Measurements from ENCODE around the gene MYADML2. TPM values are rescaled to one million over a fixed set of nuclear protein-coding genes. Genes with fewer than 3 reads are reported as not detected.

Gene MYADML2
- total RNA-seq, 2 experiments from 2014 or later, result not detected

GRCh38 chr17:81907219-81908145 lies 39.6 kb downstream of the MYADML2 start:
- H3K9me3 Mint-ChIP-seq (ENCODE audit: insufficient read depth), result no peaks in the 10 kb centered on the region
- ChIA-PET POLR2A (interaction anchor here (1.0 to 1.2 kb wide), 2 partner anchors 10 to 12 kb away, joined by 3 read pairs; no protein-coding TSS in a partner anchor), CTCF (no interaction called here)

DNA sequence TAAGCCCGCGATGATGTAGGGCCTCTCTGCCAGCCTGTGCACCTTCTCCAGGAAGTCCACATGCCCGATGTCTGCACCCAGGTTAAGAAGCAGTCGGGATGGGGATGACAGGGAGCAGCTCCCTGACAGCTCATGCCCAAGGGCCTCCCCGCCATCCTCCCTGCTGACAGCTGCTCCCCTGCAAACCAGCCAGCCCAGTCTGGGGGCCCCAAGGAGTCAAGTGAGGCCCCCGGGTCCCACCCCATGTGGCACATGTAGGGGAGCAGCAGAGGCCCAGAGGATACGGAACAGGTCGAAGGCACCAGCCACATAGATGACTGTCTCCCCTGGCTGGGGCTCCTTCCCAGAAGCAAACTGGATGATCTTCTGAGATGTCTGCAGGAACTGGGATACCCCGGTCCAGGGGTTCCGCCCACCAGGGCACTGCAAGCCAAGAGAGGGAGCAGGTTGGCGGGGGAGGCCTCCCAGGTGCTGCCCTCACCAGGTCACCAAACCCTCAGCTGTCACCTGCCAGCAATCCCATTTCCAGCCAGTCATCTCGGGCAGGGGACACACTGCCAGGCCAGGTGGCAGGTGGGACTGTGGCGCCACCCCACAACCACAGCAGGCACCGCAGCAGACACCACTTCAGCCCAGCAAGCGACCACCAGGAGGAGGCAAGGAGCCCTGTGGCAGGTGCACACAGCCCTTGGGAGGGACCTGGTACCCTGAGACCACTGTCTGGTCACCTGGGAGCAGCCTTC lies 40.4 kb downstream of the MYADML2 start:
- peaks cover 8% of the 10 kb centered on the region for H3K4me1 Mint-ChIP-seq (ENCODE audit: low read depth)
- H3K9me3 Mint-ChIP-seq (ENCODE audit: insufficient read depth), result no peaks in the 10 kb centered on the region
- peaks cover 10% of the 10 kb centered on the region for H3K36me3 Mint-ChIP-seq (ENCODE audit: low read depth)
- no peaks in the 10 kb centered on the region for H3K27me3 Mint-ChIP-seq (ENCODE audit: low read depth)
- ATAC-seq, result no peak
- H3K27ac Mint-ChIP-seq, result no peak overlapping the region
- CTCF ChIA-PET, result no interaction called here
- DNase-seq, result no peak
- POLR2A ChIA-PET, result no interaction called here
- no peak overlapping the region for H3K4me3 Mint-ChIP-seq

More at GRCh38 chr17:81907219-81908145, 39.6 kb downstream of the MYADML2 start:
- ATAC-seq (no peak), DNase-seq (no peak)
- H3K4me3 Mint-ChIP-seq, result no peak overlapping the region
- no peak overlapping the region for H3K27ac Mint-ChIP-seq
- peaks cover 11% of the 10 kb centered on the region for H3K4me1 Mint-ChIP-seq (ENCODE audit: low read depth)
- H3K36me3 Mint-ChIP-seq (ENCODE audit: low read depth), result peaks cover 15% of the 10 kb centered on the region
- H3K27me3 Mint-ChIP-seq (ENCODE audit: low read depth), result no peaks in the 10 kb centered on the region

DNA sequence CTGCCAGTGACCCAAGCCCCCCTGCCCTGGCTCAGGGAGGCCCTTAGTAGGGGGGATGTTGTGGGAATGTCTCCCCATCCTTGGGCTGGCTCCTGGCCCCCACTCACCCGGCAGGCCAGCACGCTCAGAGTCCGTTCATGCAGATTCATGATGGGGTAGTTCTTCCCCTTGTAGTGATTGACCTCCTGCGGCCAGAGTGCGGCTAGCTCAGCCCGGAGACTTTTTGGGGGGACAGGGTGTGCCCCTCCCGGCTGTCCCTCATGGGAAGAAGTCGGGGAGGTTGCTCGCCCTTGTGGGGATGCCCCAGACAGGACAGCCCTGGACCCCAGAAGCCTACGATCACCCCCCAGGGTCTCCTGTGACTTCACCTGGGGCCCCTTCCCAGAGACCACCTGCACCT lies 41.0 kb downstream of the MYADML2 start:
- Mint-ChIP-seq H3K36me3 (ENCODE audit: low read depth) (peaks cover 12% of the 10 kb centered on the region), H3K27ac (no peak overlapping the region), H3K4me3 (no peak overlapping the region), H3K27me3 (ENCODE audit: low read depth) (peaks cover 5% of the 10 kb centered on the region), H3K9me3 (ENCODE audit: insufficient read depth) (no peaks in the 10 kb centered on the region), H3K4me1 (ENCODE audit: low read depth) (peaks cover 5% of the 10 kb centered on the region)
- DNase-seq (no peak), ATAC-seq (no peak)
- POLR2A ChIA-PET, result no interaction called here
- CTCF ChIA-PET, result no interaction called here

DNA sequence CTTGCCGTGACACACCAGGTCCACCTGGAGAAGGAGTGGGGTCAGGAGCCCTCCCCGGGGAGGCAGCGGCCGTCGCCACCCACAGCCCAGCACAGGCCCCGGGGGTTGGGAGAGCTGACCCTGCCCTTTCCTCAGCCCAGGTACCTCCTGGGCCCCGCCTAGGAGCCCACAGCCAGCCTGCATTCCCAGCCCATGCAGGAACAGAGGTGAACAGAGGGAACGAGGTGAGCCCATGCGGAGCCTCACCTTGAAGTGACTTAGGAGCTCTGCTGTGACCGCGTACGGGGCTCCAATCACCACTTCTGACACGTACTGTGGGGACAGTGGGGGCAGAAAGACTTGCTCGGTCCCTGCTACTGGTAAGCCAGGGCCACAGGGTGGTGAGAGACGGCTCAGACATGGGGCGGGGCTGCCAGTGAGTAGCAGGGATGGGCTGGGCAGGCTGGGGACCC lies 41.6 kb downstream of the MYADML2 start:
- no peaks in the 10 kb centered on the region for H3K9me3 Mint-ChIP-seq (ENCODE audit: insufficient read depth)
- H3K27ac Mint-ChIP-seq, result no peak overlapping the region
- H3K27me3 Mint-ChIP-seq (ENCODE audit: low read depth), result peaks cover 8% of the 10 kb centered on the region
- H3K4me3 Mint-ChIP-seq, result no peak overlapping the region
- ATAC-seq (no peak), DNase-seq (no peak)
- H3K36me3 Mint-ChIP-seq (ENCODE audit: low read depth), result peaks cover 15% of the 10 kb centered on the region
- ChIA-PET CTCF (no interaction called here), POLR2A (no interaction called here)
- peaks cover 5% of the 10 kb centered on the region for H3K4me1 Mint-ChIP-seq (ENCODE audit: low read depth)

DNA sequence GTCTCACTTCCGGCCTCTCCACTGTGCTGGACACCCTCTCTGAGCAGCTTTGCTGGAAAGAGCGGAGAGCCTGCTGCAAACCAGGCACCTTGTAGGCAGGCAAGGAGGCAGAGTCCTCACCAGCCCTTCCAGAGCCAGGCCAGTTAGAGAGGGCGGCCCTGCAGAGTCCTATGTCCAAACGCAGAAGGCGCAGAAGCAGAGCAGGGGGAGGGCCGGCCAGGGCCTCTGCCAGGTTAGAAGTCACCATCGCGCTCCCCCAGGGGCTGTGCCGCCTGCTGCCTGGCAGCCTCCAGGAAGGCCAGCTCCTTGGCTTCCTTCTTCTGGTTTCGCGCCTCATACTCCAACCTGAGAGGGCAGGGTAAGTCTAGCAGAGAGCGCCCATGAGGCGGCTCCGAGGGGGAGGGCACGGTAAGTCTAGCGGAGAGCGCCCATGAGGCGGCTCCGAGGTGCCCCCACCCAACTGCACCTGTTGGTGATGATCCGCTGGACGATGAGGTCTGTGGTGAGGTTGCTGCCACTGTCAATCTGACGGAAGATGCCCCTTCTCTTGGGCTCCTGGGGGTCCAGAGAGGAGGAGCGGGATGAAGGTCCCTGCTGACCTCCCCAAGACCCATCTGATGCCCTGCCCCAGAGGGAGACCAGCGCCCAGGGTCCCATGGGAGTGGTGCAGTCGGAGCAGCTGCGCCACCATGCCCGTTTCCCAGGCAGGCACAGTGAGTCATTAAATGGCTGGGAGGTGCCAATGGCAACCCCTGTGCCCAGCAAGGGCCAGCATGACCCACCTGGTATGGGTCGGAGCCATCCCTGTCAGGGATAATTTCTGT lies 42.2 kb downstream of the MYADML2 start:
- H3K36me3 Mint-ChIP-seq (ENCODE audit: low read depth), result peaks cover 21% of the 10 kb centered on the region
- H3K9me3 Mint-ChIP-seq (ENCODE audit: insufficient read depth), result no peaks in the 10 kb centered on the region
- H3K27ac Mint-ChIP-seq, result no peak overlapping the region
- ChIA-PET CTCF (no interaction called here), POLR2A (no interaction called here)
- ATAC-seq, result no peak
- no peak overlapping the region for H3K4me3 Mint-ChIP-seq
- DNase-seq, result no peak
- H3K4me1 Mint-ChIP-seq (ENCODE audit: low read depth), result peaks cover 2% of the 10 kb centered on the region
- H3K27me3 Mint-ChIP-seq (ENCODE audit: low read depth), result peaks cover 8% of the 10 kb centered on the region

GRCh38 chr17:81903896-81904599 lies 43.0 kb downstream of the MYADML2 start:
- Mint-ChIP-seq H3K4me3 (no peak overlapping the region), H3K9me3 (ENCODE audit: insufficient read depth) (no peaks in the 10 kb centered on the region), H3K27me3 (ENCODE audit: low read depth) (peaks cover 8% of the 10 kb centered on the region), H3K36me3 (ENCODE audit: low read depth) (peaks cover 19% of the 10 kb centered on the region), H3K27ac (no peak overlapping the region), H3K4me1 (ENCODE audit: low read depth) (no peaks in the 10 kb centered on the region)
- POLR2A ChIA-PET, result no interaction called here
- CTCF ChIA-PET, result no interaction called here
- no peak for DNase-seq
- ATAC-seq, result no peak

GRCh38 chr17:81903415-81903831 lies 43.6 kb downstream of the MYADML2 start:
- no peaks in the 10 kb centered on the region for H3K9me3 Mint-ChIP-seq (ENCODE audit: insufficient read depth)
- ChIA-PET CTCF (no interaction called here), POLR2A (no interaction called here)

DNA sequence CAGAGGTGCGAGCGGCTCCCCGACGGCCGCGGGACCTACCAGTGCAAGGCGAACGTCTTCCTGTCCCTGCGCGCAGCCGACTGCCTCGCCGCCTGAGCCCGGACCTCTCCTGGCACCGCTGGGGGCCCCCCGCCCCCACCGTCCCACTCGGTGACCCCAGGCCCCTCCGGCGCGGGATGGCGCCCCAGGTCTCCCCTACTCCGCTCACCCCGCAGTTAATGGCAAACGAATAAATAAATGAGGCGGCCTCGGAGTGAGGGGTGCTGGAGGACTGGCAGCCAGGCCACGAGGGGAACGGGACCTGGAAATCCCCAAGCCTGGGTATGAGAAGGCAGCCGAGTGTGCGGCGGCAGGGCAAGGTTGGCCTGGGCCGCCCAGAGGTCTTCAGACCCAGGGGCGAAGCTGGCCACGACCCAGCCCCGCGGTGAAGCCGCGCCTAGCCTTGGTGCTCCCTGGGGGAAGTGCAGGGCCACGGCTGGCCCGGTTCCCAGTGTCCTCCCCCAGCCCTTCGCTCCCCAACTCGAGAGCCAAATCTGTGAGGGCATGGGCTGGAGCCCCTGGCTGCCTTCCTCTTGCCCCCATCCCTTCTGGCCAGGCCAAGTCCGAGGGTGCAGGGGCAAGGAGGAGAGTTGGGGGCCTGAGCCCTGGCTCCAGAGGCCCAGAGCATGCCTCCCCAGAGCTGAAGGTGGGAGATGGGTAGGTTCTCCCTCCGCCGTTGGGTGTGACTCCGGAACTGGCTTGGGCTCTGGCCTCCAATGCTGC lies 44.2 kb downstream of the MYADML2 start:
- ChIA-PET CTCF (no interaction called here), POLR2A (no interaction called here)
- H3K4me1 Mint-ChIP-seq (ENCODE audit: low read depth), result no peaks in the 10 kb centered on the region
- ATAC-seq, result peak; percentile 47
- no peak for DNase-seq
- no peak overlapping the region for H3K27ac Mint-ChIP-seq
- H3K27me3 Mint-ChIP-seq (ENCODE audit: low read depth), result peaks cover 8% of the 10 kb centered on the region
- H3K36me3 Mint-ChIP-seq (ENCODE audit: low read depth), result peaks cover 17% of the 10 kb centered on the region
- H3K4me3 Mint-ChIP-seq, result no peak overlapping the region
- H3K9me3 Mint-ChIP-seq (ENCODE audit: insufficient read depth), result no peaks in the 10 kb centered on the region

More at GRCh38 chr17:81903415-81903831, 43.6 kb downstream of the MYADML2 start:
- ATAC-seq (no peak), DNase-seq (no peak)
- H3K4me1 Mint-ChIP-seq (ENCODE audit: low read depth), result no peaks in the 10 kb centered on the region
- H3K4me3 Mint-ChIP-seq, result no peak overlapping the region
- H3K36me3 Mint-ChIP-seq (ENCODE audit: low read depth), result peaks cover 17% of the 10 kb centered on the region
- H3K27ac Mint-ChIP-seq, result no peak overlapping the region
- H3K27me3 Mint-ChIP-seq (ENCODE audit: low read depth), result peaks cover 8% of the 10 kb centered on the region

- DNase-seq (no peak), ATAC-seq (peak; percentile 65)
- Mint-ChIP-seq H3K27me3 (ENCODE audit: low read depth) (peaks cover 8% of the 10 kb centered on the region), H3K4me1 (ENCODE audit: low read depth) (no peaks in the 10 kb centered on the region), H3K36me3 (ENCODE audit: low read depth) (peaks cover 18% of the 10 kb centered on the region), H3K27ac (no peak within 1 kb of the TSS), H3K9me3 (ENCODE audit: insufficient read depth) (no peaks in the 10 kb centered on the region), H3K4me3 (no peak within 1 kb of the TSS)
- POLR2A ChIA-PET, result interaction anchor here (0.6 kb wide), 1 partner anchor 22 kb away, joined by 4 read pairs; no protein-coding TSS in a partner anchor
- CTCF ChIA-PET, result no interaction called here
Observed at GRCh38 chr17:81902023-81902652, 44.9 kb downstream of the MYADML2 start, which contains the start of gene NPB. NPB (plus strand) TSS chr17:81902238; CDS start chr17:81902278, 40 bp downstream.

GRCh38 chr17:81901167-81902022 lies 45.6 kb downstream of the MYADML2 start:
- ATAC-seq, result peak; percentile 17
- no peaks in the 10 kb centered on the region for H3K4me1 Mint-ChIP-seq (ENCODE audit: low read depth)
- H3K27me3 Mint-ChIP-seq (ENCODE audit: low read depth), result peaks cover 8% of the 10 kb centered on the region
- peaks cover 20% of the 10 kb centered on the region for H3K36me3 Mint-ChIP-seq (ENCODE audit: low read depth)
- no peaks in the 10 kb centered on the region for H3K9me3 Mint-ChIP-seq (ENCODE audit: insufficient read depth)
- no peak for DNase-seq
- POLR2A ChIA-PET, result interaction anchor here (0.6 kb wide), 1 partner anchor 21 kb away, joined by 4 read pairs; no protein-coding TSS in a partner anchor
- CTCF ChIA-PET, result no interaction called here
- no peak overlapping the region for H3K27ac Mint-ChIP-seq
- no peak overlapping the region for H3K4me3 Mint-ChIP-seq

All from activated CD8-positive, alpha-beta T cell treated with anti-CD3 and anti-CD28 coated beads, Interleukin-2, amount 10 ng/mL, durations not matched to agents 7 days and 5 days (primary cell).